Activated CD8-positive, alpha-beta memory T cell treated with anti-CD3 and anti-CD28 coated beads, Interleukin-2, amount 50 U/mL, for 1 hour (primary cell): Measurements from ENCODE around the gene PLD6.
"Not testable (repeated sequence)": the region's sequence is repeated elsewhere in the genome, so short reads cannot be mapped to it uniquely, and the experiment has no call there.

Experiments used
- DNase-seq: peaks from one replicate; pipeline ENCODE4 v3.0.0-alpha.2; 2020; ENCODE audit errors: extremely low read depth

Gene PLD6

GRCh38 chr17:17201271-17201670 is 4.9 kb downstream of the PLD6 start:
- no peak for DNase-seq

- no peak for DNase-seq
These were observed 5.3 kb downstream of the PLD6 start for GRCh38 chr17:17200831-17201230.

GRCh38 chr17:17200311-17200710 is 5.8 kb downstream of the PLD6 start:
- no peak for DNase-seq

DNA sequence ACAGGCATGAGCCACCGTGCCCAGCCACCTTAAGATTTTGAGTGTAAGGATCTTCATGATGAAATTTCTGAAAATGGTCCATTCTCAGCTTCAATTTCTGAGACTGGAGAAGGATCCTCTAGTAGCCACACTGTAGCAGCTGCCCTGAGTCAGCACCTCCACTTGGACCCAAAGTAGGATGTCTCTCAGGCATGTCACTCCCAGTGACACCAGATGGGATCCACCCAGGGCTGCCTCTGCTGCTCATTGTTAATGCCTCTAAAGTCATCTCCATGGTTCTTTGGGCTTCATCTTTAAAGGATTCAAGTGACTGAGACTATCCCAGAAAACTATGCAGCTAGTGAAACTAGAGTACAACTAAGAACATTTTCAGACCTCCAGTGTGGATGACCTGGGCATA is 7.9 kb downstream of the PLD6 start:
- DNase-seq = no peak

GRCh38 chr17:17196776-17197175 is 9.4 kb downstream of the PLD6 start:
- DNase-seq = no peak

DNA sequence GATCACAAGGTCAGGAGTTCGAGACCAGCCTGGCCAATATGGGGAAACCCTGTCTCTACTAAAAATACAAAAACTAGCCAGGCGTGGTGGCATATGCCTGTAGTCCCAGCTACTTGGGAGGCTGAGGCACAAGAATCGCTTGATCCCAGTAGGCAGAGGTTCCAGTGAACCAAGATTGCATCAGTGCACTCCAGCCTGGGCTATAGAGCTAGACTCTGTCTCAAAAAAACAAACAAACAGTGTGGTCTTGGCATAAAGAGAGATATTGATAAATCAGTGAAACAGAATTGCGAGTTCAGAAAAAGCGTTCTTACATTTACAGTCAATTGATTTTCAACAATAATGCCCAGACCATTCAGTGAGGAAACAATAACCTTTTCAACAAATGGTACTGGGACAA is 10.7 kb downstream of the PLD6 start:
- not testable (repeated sequence) for DNase-seq

GRCh38 chr17:17191961-17192381 is 14.2 kb downstream of the PLD6 start:
- DNase-seq = no peak

- no peak for DNase-seq
These were observed 14.8 kb downstream of the PLD6 start for GRCh38 chr17:17191346-17191792.

- no peak for DNase-seq
These were observed 15.9 kb downstream of the PLD6 start for GRCh38 chr17:17190188-17190587.

- no peak for DNase-seq
These were observed 16.6 kb downstream of the PLD6 start for GRCh38 chr17:17189559-17189958.

DNA sequence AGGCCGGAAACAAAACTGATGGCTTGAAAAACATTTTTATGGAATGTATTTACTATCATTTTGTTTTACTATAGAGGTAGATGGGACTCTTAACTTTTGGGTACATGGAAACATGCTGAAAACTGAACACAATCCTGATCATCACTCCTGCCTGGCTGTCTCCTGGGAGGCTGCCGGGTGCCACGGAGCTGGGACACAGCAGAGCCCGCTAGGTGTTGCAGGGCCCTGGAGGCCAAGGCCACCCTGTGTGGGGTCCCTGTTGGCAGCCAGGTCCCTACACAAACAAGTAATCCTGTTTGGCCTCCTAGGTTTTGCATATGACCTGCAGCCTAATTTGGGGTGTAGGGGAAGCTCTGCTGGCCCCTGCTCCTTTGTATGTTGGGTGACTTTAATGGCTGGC is 17.5 kb downstream of the PLD6 start:
- no peak for DNase-seq

GRCh38 chr17:17186551-17187505 is 19.3 kb downstream of the PLD6 start:
- no peak for DNase-seq

DNA sequence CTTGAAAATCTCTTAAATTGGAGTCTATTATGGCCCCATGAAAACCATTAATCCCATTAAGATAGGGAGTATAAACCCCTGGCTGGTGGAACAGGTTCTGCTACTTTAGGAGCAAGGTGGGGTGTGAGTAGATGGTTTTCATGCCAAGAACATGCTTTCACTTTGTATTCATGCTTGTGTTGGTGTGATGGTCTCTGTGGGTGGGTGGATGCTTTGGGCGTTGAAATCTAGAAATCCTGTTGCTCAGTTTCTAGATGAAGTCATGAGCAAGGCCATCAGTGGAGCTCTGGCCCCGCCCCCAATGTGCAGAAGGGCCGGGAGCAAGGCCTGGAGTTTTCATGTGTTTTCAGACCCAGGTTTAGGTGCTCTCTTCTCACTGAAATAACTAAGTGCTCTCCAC is 20.1 kb downstream of the PLD6 start:
- DNase-seq = no peak

GRCh38 chr17:17184985-17185757 is 21.0 kb downstream of the PLD6 start:
- not testable (repeated sequence) for DNase-seq

DNA sequence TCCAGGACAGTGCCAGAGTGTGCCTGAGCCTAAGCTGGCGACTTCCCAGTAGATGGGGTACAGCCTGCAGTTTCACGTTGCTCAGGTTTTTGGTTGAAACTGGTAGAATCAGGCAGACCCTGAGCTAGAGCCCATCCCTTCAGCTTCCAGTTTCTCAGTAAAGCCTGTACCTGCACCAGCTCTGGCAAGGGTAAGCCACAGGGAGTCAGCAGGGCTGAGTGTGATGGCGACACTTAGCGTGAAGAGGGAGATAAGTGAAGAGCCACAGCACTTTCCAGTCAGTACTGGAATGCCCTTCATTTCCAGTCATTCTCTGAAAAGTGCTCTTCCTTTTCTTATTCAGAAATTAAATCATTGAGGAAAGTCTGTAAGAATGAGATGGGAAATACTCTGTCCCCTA is 22.4 kb downstream of the PLD6 start:
- DNase-seq = no peak

DNA sequence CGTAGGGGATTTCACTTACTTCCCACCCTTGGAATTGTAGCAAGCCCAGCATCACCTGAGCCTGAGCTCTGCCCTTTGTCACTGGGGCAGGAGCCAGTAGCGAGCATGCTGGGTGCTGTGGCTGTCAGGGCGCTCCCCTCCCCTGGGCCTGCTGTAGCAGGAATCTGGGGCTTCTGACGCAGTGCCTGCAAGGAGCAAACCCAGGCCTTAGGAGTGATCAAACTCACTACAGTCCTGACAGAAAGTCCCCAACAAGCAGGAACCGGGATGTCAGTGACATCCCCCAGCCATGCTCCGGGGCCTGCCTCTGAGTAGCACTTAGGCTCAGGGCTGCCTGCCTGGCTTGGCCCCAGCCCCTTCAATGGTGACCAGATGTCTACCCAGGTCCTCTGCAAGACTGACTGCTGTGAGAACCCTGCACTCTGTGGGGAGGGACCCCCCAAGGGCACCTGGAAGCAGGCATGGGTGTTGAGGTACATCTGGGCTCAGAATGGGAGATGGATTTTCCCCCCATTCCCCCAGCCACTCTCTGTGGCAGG is 23.5 kb downstream of the PLD6 start:
- DNase-seq = no peak

DNA sequence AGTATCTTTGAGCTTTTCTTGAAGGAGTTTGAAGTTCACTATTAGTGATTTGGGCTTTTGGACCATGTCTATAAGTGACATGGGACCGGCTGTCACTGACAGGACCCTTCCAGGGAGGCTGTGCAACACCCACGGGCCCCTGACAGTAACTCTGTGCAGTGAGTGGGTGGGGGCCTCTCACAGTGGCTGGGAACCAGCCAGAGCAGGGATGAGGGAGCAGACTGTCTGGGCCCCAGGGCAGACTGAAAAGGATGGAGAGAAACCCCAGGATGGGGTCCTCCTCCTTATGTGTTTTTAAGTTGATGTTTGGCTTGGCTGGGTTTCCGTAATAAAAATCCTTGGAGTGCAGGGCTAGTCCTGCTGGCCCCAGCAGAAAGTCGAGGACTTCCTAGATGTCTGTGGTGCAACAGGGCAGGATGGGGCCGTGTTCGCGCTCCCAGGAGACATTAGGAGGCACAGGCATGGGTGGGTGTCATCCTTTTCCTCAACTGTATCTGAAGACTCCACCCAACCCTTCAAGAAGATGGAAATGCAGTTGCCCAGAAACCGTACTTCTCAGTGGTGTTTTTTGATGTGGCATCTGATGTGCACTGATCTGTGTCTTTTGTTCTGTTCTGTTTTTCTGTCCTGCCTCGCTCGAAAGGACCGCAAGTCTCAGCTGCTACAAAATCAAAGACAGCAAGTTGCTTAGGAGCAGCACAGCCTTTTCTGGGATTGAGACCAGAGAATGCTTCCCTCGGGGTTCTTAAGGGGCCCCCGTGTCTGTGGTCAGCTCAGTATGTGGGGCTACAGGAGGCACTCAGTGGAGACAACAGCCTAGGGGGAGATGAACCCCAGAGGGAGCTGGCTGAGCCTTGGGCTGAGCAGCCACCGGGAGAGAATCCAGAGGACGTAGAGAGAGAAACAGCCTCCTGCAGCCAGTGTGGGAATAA is 24.2 kb downstream of the PLD6 start:
- DNase-seq = no peak

GRCh38 chr17:17180741-17181525 is 25.2 kb downstream of the PLD6 start:
- no peak for DNase-seq

- DNase-seq = no peak
These were observed 26.0 kb downstream of the PLD6 start for GRCh38 chr17:17180141-17180603.

DNA sequence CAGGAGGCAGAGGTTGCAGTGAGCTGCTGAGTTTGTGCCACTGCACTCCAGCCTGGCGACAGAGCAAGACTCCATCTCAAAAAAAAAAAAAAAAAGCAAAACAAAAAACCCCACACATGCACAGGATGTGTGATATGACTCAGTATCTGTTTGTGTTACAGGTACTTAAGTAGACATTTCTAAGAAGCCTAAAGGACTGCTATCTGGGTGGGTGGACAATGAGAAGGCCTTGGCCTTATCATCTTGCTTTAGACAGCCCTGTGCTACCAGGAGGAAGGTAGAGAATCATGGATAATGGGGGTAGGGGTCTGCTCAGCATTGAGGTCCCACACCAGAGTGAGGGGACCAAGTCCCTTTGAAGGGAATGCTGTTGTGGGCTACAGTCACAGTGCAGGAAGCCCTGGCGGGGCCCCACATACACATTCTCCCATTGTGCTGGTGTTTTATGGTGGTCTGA is 26.7 kb downstream of the PLD6 start:
- DNase-seq = no peak
